GM21367 (cell line): ENCODE results near the gene CLDN15.

Experiments
- ATAC-seq: cut with Tn5 transposase; IDR thresholded peaks from one replicate; pipeline ENCODE4 v1.9.1; 2021; ENCODE audit not compliant: unreplicated experiment

The CLDN15 gene

GRCh38 chr7:101244375-101245146 is 7.0 kb upstream of the CLDN15 start, which contains the start of gene FIS1:
TSS of gene FIS1 (minus strand) at chr7:101245081. CDS start at chr7:101245004, 77 bp downstream.
- peak; percentile 85 for ATAC-seq

- ATAC-seq = no peak
These were observed 6.2 kb upstream of the CLDN15 start for GRCh38 chr7:101243646-101244374.

- no peak for ATAC-seq
These were observed 4.1 kb upstream of the CLDN15 start for GRCh38 chr7:101241443-101242349.

- ATAC-seq = no peak
These were observed 3.4 kb upstream of the CLDN15 start for GRCh38 chr7:101241015-101241363.

- ATAC-seq = no peak
These were observed 2.8 kb upstream of the CLDN15 start for GRCh38 chr7:101240226-101241014.

- ATAC-seq = no peak
These were observed 2.3 kb upstream of the CLDN15 start for GRCh38 chr7:101239951-101240220.

- ATAC-seq = no peak
These were observed 1.8 kb upstream of the CLDN15 start for GRCh38 chr7:101239191-101239950.

- no peak for ATAC-seq
These were observed 902 bp upstream of the CLDN15 start for GRCh38 chr7:101238226-101239182.

GRCh38 chr7:101236292-101236835 is 1.2 kb downstream of the CLDN15 start:
- no peak for ATAC-seq

- no peak for ATAC-seq
These were observed 2.1 kb downstream of the CLDN15 start for GRCh38 chr7:101235522-101235921.

GRCh38 chr7:101235050-101235449 is 2.6 kb downstream of the CLDN15 start:
- ATAC-seq = no peak

- no peak for ATAC-seq
These were observed 3.0 kb downstream of the CLDN15 start for GRCh38 chr7:101234636-101235035.

GRCh38 chr7:101233907-101234547 is 3.6 kb downstream of the CLDN15 start:
- ATAC-seq = no peak

GRCh38 chr7:101232141-101232850 is 5.3 kb downstream of the CLDN15 start:
- ATAC-seq = no peak

GRCh38 chr7:101231644-101232043 is 6.0 kb downstream of the CLDN15 start:
- ATAC-seq = no peak

GRCh38 chr7:101226721-101227120 is 10.9 kb downstream of the CLDN15 start:
- no peak for ATAC-seq

GRCh38 chr7:101225650-101226049 is 12.0 kb downstream of the CLDN15 start:
- no peak for ATAC-seq

GRCh38 chr7:101223528-101223927 is 14.1 kb downstream of the CLDN15 start:
- no peak for ATAC-seq
